ENCODE results near the gene CASTOR2. TPM values are rescaled to one million over a fixed set of nuclear protein-coding genes. Genes with fewer than 3 reads are reported as not detected.

Gene CASTOR2
- total RNA-seq, 2 experiments from 2014 or later: 3.1 to 3.6 TPM

DNA sequence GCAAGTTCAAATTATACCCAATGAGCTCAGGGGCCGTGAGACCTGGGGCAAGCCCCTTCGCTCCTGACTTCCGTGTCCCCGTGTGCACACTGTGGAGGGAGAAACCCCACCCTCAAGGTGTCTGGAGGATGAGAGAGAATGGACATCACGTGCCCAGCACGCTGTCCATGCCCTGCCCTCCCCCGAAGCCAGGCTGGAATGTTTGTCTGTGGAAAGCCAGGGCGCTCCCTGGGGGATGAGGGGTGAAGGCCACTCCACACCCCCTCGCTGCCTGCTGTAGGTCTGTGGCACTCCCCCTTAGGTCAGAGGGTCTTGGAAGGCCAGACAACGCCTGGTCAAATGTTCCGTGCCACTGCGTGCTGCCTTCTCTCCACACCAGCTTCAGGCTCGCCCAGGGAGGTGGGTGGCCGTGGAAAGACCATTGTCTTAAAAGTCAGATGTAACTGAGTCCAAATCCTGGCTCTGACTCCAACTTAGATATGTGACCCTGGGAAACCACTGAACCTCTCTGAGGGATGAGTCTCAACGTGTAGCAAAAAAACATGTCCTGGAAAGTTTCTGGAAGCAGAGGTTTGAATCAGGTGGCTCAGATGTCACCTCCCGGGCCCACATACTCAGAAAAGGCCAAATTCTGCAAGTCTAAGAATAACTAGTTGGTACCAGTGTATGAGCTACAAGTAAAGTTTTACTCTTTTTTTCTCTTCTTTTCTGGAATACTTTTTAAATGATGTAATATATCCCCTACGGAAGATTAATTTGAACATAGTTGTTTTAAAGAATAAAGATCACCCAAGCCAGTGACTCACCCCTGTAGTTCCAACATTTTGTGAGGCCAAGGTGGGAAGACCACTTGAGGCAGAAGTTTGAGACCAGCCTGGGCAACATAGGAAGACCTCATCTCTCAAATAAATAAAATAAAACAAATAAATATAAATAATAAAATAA, 84.2 kb downstream of the CASTOR2 start:
- Mint-ChIP-seq H3K27ac (no peak overlapping the region), H3K4me1 (ENCODE audit: low read depth) (no peaks in the 10 kb centered on the region), H3K27me3 (no peaks in the 10 kb centered on the region), H3K4me3 (no peak overlapping the region), H3K9me3 (no peaks in the 10 kb centered on the region), H3K36me3 (ENCODE audit: low read depth) (peaks cover 66% of the 10 kb centered on the region)
- ATAC-seq (ENCODE audit: poor library complexity) (no peak), DNase-seq (no peak)
- intact Hi-C loops (cut with DNase I, micrococcal nuclease): loop anchor here (2.0 to 5.0 kb wide), 2 partner anchors 630 to 631 kb away; no protein-coding TSS in a partner anchor
- ChIA-PET POLR2A (no interaction called here), CTCF (no interaction called here)
- Histone ChIP-seq H3K4me1 (ENCODE audit: insufficient read depth, low read length) (no peaks in the 10 kb centered on the region), H3K9me3 (ENCODE audit: control insufficient read depth in 1 of 2, insufficient read depth in 1 of 2, low read length in 2 of 2) (no peaks in the 10 kb centered on the region), H3K4me3 (ENCODE audit: low read length) (no peak overlapping the region), H3K36me3 (ENCODE audit: insufficient read depth, low read length) (peaks cover 57% of the 10 kb centered on the region), H3K27ac (ENCODE audit: low read depth in 1 of 2, low read length in 2 of 2) (no peak overlapping the region), H3K27me3 (ENCODE audit: control insufficient read depth in 1 of 2, insufficient read depth in 2 of 2, low read length in 2 of 2) (no peaks in the 10 kb centered on the region)
- TF ChIP-seq, protein P1, sequence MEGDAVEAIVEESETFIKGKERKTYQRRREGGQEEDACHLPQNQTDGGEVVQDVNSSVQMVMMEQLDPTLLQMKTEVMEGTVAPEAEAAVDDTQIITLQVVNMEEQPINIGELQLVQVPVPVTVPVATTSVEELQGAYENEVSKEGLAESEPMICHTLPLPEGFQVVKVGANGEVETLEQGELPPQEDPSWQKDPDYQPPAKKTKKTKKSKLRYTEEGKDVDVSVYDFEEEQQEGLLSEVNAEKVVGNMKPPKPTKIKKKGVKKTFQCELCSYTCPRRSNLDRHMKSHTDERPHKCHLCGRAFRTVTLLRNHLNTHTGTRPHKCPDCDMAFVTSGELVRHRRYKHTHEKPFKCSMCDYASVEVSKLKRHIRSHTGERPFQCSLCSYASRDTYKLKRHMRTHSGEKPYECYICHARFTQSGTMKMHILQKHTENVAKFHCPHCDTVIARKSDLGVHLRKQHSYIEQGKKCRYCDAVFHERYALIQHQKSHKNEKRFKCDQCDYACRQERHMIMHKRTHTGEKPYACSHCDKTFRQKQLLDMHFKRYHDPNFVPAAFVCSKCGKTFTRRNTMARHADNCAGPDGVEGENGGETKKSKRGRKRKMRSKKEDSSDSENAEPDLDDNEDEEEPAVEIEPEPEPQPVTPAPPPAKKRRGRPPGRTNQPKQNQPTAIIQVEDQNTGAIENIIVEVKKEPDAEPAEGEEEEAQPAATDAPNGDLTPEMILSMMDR (IDR thresholded peaks at IDR 0.05): no peak

DNA sequence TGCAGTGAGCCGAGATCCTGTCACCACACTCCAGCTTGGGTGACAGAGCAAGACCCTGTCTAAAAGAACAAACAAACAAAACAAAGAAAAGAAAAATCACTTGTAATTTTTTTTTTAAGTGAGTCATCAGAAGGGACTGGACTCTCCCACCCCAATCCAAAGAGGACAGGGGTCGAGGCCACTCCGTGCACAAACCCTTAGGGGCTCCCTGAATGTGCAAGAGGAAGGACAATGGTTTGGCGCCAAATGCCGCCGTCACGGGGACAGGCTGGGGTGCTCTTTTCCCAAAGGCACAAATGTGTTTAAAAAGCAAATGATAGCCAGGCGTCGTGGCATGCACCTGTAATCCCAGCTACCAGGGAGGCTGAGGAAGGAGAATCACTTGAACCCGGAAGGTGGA, 85.3 kb downstream of the CASTOR2 start:
- ChIA-PET CTCF (no interaction called here), POLR2A (no interaction called here)
- no peak overlapping the region for H3K27ac ChIP-seq (ENCODE audit: low read depth in 1 of 2, low read length in 2 of 2)
- H3K4me3 ChIP-seq (ENCODE audit: low read length): no peak overlapping the region
- ATAC-seq (ENCODE audit: poor library complexity) (no peak), DNase-seq (no peak)
- H3K4me3 Mint-ChIP-seq: no peak overlapping the region
- no peaks in the 10 kb centered on the region for H3K9me3 ChIP-seq (ENCODE audit: control insufficient read depth in 1 of 2, insufficient read depth in 1 of 2, low read length in 2 of 2)
- H3K27me3 ChIP-seq (ENCODE audit: control insufficient read depth in 1 of 2, insufficient read depth in 2 of 2, low read length in 2 of 2): no peaks in the 10 kb centered on the region
- intact Hi-C loops (cut with DNase I, micrococcal nuclease): loop anchor here (2.0 to 5.0 kb wide), 2 partner anchors 631 to 633 kb away; no protein-coding TSS in a partner anchor
- no peaks in the 10 kb centered on the region for H3K4me1 Mint-ChIP-seq (ENCODE audit: low read depth)
- TF ChIP-seq, protein P1 (IDR thresholded peaks at IDR 0.05): no peak
- no peaks in the 10 kb centered on the region for H3K9me3 Mint-ChIP-seq
- no peak overlapping the region for H3K27ac Mint-ChIP-seq
- peaks cover 70% of the 10 kb centered on the region for H3K36me3 Mint-ChIP-seq (ENCODE audit: low read depth)
- H3K27me3 Mint-ChIP-seq: no peaks in the 10 kb centered on the region
- peaks cover 60% of the 10 kb centered on the region for H3K36me3 ChIP-seq (ENCODE audit: insufficient read depth, low read length)
- no peaks in the 10 kb centered on the region for H3K4me1 ChIP-seq (ENCODE audit: insufficient read depth, low read length)

DNA sequence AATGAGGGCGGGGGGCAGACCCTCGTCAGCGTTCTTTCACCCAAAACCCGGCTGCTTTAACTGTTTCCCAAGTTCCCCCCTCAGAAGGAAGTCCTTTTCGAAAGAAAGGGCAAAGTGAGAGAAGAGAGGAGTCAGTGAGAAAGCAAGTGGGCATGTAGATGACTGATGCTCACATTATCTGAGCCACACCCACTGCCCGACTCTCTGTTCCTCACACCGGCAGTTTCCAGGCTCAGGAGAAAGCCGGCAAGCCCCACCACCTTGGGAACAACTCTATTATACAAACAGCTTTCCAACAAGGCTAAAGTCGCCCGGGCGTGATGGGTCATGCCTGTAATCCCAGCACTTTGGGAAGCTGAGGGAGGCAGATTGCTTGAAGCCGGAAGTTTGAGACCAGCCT, 86.0 kb downstream of the CASTOR2 start:
- POLR2A ChIA-PET: no interaction called here
- TF ChIP-seq, protein P1 (IDR thresholded peaks at IDR 0.05): no peak
- DNase-seq (no peak), ATAC-seq (ENCODE audit: poor library complexity) (no peak)
- CTCF ChIA-PET: no interaction called here
- Histone ChIP-seq H3K4me3 (ENCODE audit: low read length) (no peak overlapping the region), H3K9me3 (ENCODE audit: control insufficient read depth in 1 of 2, insufficient read depth in 1 of 2, low read length in 2 of 2) (no peaks in the 10 kb centered on the region), H3K4me1 (ENCODE audit: insufficient read depth, low read length) (no peaks in the 10 kb centered on the region), H3K27ac (ENCODE audit: low read depth in 1 of 2, low read length in 2 of 2) (no peak overlapping the region), H3K36me3 (ENCODE audit: insufficient read depth, low read length) (peaks cover 64% of the 10 kb centered on the region), H3K27me3 (ENCODE audit: control insufficient read depth in 1 of 2, insufficient read depth in 2 of 2, low read length in 2 of 2) (no peaks in the 10 kb centered on the region)
- Mint-ChIP-seq H3K9me3 (no peaks in the 10 kb centered on the region), H3K36me3 (ENCODE audit: low read depth) (peaks cover 77% of the 10 kb centered on the region), H3K27ac (no peak overlapping the region), H3K4me1 (ENCODE audit: low read depth) (no peaks in the 10 kb centered on the region), H3K27me3 (no peaks in the 10 kb centered on the region), H3K4me3 (no peak overlapping the region)
- intact Hi-C loops (cut with DNase I, micrococcal nuclease): no loop called here

Data from CD4-positive, alpha-beta T cell (primary cell).